Stimulated activated naive CD8-positive, alpha-beta T cell treated with anti-CD3 and anti-CD28 coated beads, Interleukin-15, Interleukin-2, amounts not matched to agents 100 ng/mL and 50 ng/mL, for 24 hours (primary cell): ENCODE measurements around the gene LRRC31.

ENCODE experiments used
- H3K27ac Mint-ChIP-seq: one replicate; pipeline ENCODE4 v1.8.0; 2021; ENCODE audit warnings: mild to moderate bottlenecking, mixed read lengths
- H3K27me3 Mint-ChIP-seq: one replicate; pipeline ENCODE4 v1.8.0; 2021; ENCODE audit warnings: mixed read lengths
- H3K36me3 Mint-ChIP-seq: one replicate; pipeline ENCODE4 v1.8.0; 2021; ENCODE audit warnings: low read depth, mixed read lengths
- H3K4me1 Mint-ChIP-seq: one replicate; pipeline ENCODE4 v1.8.0; 2021; ENCODE audit warnings: low read depth, mixed read lengths
- H3K4me3 Mint-ChIP-seq: one replicate; pipeline ENCODE4 v1.8.0; 2021; ENCODE audit warnings: mild to moderate bottlenecking, mixed read lengths
- H3K9me3 Mint-ChIP-seq: one replicate; pipeline ENCODE4 v1.8.0; 2021; ENCODE audit warnings: mixed read lengths

The LRRC31 gene

DNA sequence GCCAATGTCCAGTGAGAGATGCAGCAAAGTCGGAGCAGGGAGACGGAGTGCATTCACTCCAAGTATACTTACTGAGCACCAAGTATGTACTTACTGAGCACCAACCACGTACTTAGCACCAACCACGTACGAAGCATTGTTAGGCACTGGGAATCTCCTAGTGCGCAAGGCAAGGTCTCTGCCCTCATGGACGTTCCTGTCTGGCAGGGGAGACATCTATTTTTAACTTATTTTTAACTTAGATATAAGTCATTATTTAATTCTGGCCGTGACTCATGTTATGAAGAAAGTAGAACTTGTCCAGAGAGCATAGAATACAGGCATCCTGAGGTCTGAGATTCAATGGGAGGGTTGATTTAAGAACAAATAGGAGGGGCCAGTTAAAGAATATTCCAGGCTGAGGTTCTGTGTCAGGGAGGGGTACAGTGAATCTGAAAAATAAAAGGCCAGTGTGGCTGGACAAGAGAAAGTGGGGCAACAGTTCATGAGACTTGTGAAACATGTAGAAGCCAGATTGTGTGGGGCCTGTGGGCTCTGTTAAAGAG is 9.3 kb upstream of the LRRC31 start:
- peaks cover 3% of the 10 kb centered on the region for H3K4me1 Mint-ChIP-seq
- H3K4me3 Mint-ChIP-seq, result no peak overlapping the region
- no peaks in the 10 kb centered on the region for H3K36me3 Mint-ChIP-seq
- no peaks in the 10 kb centered on the region for H3K9me3 Mint-ChIP-seq
- H3K27ac Mint-ChIP-seq, result no peak overlapping the region
- H3K27me3 Mint-ChIP-seq, result no peaks in the 10 kb centered on the region

DNA sequence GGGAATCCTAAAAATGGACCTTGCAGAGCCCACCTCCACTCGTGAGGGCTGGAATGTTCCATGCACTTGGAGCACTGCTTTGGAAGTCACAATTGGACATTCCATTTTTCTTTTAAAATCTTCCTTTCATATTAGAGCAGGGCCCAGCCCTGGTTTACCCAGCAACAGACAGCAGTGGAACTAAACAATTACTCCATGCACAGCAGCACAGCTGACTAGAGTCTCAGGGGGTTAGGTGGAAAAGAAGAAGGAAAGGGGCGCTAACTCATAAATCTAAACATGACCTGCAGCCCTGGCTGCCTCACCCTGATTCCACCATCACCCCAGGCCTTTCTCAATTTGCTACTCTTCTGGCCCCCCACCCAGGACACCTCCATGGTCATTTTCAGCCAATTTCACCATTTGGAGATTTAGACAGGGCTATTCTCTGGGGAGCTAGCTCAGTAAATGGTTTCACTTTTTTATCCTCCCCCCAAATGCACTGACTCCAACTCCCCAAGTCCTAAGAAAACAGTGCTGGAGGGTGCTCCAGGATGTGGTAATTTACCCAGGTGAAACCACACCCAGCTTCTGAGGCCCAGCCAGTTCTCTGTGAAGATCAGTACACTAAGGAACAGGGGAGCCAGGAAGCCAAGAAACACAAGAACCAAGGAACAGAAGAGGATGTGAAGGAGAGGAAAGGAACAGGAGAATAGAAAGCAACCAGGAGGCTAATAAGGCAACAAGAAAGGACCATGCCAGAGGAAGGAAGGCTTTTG is 1.6 kb upstream of the LRRC31 start:
- Mint-ChIP-seq H3K27ac (no peak overlapping the region), H3K27me3 (no peaks in the 10 kb centered on the region), H3K9me3 (no peaks in the 10 kb centered on the region), H3K36me3 (no peaks in the 10 kb centered on the region), H3K4me1 (peaks cover 13% of the 10 kb centered on the region), H3K4me3 (no peak overlapping the region)

DNA sequence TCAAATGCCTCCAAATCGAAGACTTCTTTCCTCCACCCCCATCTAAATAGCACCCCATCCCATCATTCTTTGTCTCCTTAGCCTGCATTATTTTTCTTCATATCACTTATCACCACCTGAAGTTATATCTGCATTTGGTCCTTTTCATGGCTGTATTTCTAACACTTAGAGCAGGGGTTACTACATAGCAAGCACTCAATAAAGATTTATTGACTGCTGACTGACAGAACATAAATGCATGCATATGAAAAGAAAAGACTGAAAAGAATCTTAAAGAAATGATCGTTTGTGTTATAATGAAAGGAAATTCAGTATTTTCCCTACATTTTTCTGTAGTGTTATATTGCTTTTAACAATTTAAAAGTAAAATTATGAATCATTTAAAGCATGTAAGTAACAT is 1.4 kb downstream of the LRRC31 start:
- Mint-ChIP-seq H3K4me3 (no peak overlapping the region), H3K9me3 (no peaks in the 10 kb centered on the region), H3K4me1 (peaks cover 35% of the 10 kb centered on the region), H3K36me3 (no peaks in the 10 kb centered on the region), H3K27me3 (no peaks in the 10 kb centered on the region), H3K27ac (no peak overlapping the region)

DNA sequence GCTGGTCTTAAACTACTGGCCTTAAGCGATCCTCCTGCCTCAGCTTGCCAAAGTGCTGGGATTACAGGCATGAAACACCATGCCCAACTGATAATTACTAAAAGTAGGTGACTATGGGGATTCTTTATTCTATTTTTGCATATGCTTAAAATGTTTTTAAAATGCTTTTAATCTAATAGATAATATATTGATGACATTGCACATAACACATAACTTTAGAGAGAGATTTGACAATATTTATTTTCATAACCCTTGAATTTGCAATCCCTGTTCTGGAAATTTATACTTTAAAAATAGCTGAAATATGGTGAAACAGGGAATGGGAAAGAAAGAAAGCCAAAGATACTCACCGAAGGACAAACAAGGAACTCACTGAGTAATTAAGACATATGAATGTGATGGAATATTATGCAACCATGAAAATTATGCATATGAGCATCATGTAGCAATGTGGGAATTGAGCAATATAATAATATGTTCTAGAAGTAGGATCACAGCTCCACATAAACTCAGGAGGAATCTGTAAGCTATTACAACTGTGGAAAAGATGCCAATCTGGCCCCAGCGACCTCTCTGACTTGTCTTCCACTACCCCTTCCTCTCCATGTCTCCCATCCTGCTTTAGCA is 2.0 kb downstream of the LRRC31 start:
- H3K4me1 Mint-ChIP-seq, result peaks cover 37% of the 10 kb centered on the region

DNA sequence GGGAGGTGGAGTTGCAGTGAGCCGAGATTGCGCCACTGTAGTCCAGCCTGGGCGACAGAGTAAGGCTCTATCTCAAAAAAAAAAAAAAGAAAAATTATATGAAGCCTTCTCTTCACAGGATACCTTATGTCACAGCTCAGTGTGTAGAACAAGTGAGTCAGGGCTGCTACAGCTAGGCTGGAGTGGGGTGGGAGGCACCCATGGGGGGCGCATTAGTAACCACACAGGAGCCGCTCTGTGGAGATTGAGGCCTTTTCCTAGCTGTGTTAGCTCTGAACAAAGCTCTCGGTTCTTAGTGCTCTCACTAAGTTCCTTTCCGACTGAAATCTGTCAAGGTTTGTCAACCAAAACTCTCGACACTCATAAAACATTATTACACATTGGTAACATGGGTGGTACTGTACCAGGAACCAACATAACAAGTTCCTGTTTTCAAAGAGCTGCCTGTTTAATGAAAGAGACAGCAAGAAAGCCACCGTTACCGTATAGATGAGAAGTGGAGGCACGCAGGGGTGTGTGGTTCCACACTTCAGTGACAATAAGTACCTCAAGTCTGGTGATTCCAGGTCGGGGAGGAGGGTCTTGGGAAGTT is 4.5 kb downstream of the LRRC31 start:
- Mint-ChIP-seq H3K4me1 (peaks cover 25% of the 10 kb centered on the region), H3K4me3 (no peak overlapping the region), H3K9me3 (no peaks in the 10 kb centered on the region), H3K27me3 (no peaks in the 10 kb centered on the region), H3K36me3 (no peaks in the 10 kb centered on the region), H3K27ac (peak overlapping the region; percentile 5)

More for the DNA sequence above, 2.0 kb downstream of the LRRC31 start:
- H3K27me3 Mint-ChIP-seq, result no peaks in the 10 kb centered on the region
- H3K9me3 Mint-ChIP-seq, result no peaks in the 10 kb centered on the region
- no peaks in the 10 kb centered on the region for H3K36me3 Mint-ChIP-seq
- H3K27ac Mint-ChIP-seq, result no peak overlapping the region
- no peak overlapping the region for H3K4me3 Mint-ChIP-seq

DNA sequence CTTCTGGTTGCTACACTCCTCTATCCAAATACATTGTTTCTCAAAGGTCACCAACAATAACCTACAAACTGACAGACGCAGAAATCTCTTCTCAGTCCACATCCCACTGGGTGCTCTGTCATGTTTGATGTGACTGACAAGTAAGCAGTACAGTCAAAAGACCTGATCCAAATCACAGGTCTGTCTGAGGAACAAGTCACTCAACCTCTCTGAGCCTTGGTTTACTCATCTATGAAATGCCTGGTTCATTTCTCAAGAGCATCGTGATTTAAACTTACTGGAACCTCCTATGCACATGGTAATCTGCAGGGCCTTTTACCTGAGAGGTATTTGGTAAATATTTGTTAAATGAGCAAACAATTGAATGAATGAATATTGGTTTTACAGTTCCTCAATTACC is 5.5 kb downstream of the LRRC31 start:
- H3K27me3 Mint-ChIP-seq, result no peaks in the 10 kb centered on the region
- H3K27ac Mint-ChIP-seq, result no peak overlapping the region
- no peak overlapping the region for H3K4me3 Mint-ChIP-seq
- H3K4me1 Mint-ChIP-seq, result peaks cover 25% of the 10 kb centered on the region
- no peaks in the 10 kb centered on the region for H3K36me3 Mint-ChIP-seq
- H3K9me3 Mint-ChIP-seq, result no peaks in the 10 kb centered on the region

DNA sequence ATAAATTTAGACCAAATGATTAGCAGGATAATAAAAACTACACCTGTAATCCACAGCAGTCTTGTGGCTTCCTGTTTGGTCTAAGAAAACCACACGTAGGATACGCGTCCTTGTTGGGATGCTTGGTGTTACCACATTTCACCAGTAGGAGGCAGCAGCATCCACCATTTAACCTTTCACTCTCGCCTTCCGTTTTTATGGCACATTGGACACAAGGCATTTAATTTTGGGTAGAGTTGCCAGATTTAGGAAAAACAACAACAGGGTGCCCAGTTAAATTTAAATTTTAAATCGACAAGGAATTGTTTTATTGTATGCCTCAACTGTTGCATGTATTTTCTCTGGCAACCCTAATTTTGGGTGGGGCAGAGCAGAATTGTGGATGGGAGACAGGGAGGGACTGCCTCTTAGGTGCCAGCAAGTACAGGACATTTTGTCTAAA is 6.3 kb downstream of the LRRC31 start:
- H3K4me3 Mint-ChIP-seq, result no peak overlapping the region
- no peaks in the 10 kb centered on the region for H3K9me3 Mint-ChIP-seq
- H3K4me1 Mint-ChIP-seq, result peaks cover 25% of the 10 kb centered on the region
- H3K27ac Mint-ChIP-seq, result no peak overlapping the region
- H3K36me3 Mint-ChIP-seq, result no peaks in the 10 kb centered on the region
- peaks cover under 1% of the 10 kb centered on the region for H3K27me3 Mint-ChIP-seq

DNA sequence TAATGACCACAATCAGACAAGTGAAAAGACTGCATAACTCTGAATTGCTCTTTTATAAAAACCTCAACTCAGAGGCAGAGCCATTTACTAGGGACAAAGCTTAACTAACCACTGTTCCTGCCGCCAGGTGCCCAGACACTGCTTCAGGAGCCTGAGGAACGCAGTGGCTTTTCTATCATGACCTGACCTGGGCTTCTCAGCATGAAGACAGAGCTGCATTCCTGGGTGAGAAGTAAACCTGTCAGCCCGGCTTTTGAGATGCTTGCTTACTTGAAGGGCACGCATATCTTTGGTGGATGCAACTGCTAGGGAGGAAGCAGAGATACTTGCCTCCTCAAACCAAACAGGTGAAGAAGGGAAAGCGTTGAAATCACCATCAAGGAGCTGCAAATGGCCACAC is 7.9 kb downstream of the LRRC31 start:
- Mint-ChIP-seq H3K36me3 (no peaks in the 10 kb centered on the region), H3K27me3 (peaks cover 7% of the 10 kb centered on the region), H3K4me1 (peaks cover 25% of the 10 kb centered on the region), H3K9me3 (no peaks in the 10 kb centered on the region), H3K27ac (no peak overlapping the region), H3K4me3 (no peak overlapping the region)

DNA sequence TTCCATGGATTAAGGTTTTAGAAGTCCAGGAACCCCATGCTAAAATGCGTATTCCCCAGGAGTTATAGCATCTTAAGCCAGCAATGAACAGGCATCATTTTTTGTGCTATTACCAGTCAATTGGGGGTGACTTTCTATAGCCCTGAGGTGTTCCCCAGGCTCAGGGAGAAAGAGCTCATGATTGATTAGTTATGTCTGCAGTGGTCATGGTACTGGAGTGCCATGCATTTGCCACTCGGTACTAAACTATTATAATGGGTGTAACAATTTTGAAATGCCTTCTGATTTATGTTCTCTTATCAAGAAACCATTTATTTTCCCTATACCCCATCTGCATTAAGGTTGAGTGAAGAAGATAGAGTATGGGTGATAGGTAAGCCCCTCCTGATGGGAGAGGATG is 11.9 kb downstream of the LRRC31 start:
- H3K27me3 Mint-ChIP-seq, result peaks cover 15% of the 10 kb centered on the region
- no peaks in the 10 kb centered on the region for H3K9me3 Mint-ChIP-seq
- no peaks in the 10 kb centered on the region for H3K4me1 Mint-ChIP-seq
- H3K36me3 Mint-ChIP-seq, result no peaks in the 10 kb centered on the region
- no peak overlapping the region for H3K4me3 Mint-ChIP-seq
- H3K27ac Mint-ChIP-seq, result no peak overlapping the region

DNA sequence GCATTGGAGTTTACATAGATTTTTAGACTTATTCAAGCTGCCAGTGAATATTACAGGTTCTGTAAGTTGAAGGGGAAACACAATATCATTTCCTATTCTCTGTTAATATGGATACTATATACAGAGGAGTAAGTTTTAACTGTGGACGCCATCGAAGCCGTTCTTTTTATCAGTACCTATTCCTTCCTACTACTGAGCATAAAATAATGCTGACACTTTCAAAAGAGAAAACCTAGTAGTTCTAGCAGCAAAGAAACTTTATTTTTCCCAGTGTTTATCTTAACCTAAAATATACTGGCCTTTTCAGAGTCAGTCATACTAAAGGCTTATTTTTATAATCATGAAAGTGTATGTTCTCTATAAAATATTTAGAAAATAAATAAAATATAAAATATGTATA is 14.2 kb downstream of the LRRC31 start:
- H3K9me3 Mint-ChIP-seq, result no peaks in the 10 kb centered on the region
- H3K36me3 Mint-ChIP-seq, result no peaks in the 10 kb centered on the region
- H3K4me3 Mint-ChIP-seq, result no peak overlapping the region
- no peaks in the 10 kb centered on the region for H3K4me1 Mint-ChIP-seq
- peaks cover 15% of the 10 kb centered on the region for H3K27me3 Mint-ChIP-seq
- H3K27ac Mint-ChIP-seq, result no peak overlapping the region

DNA sequence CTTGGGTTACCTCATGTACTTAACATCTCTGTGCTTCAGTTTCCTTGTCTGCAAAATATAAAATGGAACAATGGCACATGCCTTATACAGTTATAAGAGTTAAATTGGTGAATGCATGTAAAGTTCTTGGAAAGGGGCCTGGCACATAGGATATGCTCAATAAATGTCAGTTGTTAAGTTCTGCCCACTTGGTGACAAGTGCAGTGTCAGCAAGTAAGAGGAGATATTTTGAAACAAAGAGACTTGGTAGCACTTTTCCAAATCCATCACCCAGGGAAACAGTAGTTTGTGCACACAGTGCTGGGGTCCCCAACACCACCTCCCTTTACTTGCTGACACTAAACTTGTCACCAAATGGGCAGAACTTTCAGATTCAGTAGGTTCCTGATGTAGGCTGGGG is 19.1 kb downstream of the LRRC31 start:
- Mint-ChIP-seq H3K9me3 (no peaks in the 10 kb centered on the region), H3K4me1 (peaks cover 3% of the 10 kb centered on the region), H3K27ac (no peak overlapping the region), H3K4me3 (no peak overlapping the region), H3K27me3 (no peaks in the 10 kb centered on the region), H3K36me3 (no peaks in the 10 kb centered on the region)

DNA sequence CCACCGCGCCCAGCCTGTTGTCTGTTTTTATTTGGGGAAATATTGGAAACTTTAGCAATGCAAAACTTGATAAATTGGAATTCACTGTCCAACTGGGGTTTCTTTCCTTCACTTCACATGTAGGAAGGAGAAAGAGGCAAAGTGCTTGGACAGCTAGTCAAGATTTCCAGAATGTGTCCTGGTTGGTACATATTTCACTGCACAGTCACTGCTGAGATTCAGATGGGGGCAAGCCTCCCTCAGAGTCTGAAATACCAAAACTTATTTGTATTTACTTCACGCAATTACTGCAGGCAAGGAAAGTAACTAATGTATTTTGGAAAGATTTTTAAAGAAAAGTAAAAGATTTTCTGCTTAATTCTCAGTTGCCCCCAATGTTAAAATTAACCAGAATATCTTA is 21.0 kb downstream of the LRRC31 start:
- H3K27ac Mint-ChIP-seq, result no peak overlapping the region
- H3K36me3 Mint-ChIP-seq, result no peaks in the 10 kb centered on the region
- H3K9me3 Mint-ChIP-seq, result no peaks in the 10 kb centered on the region
- H3K4me3 Mint-ChIP-seq, result no peak overlapping the region
- H3K27me3 Mint-ChIP-seq, result no peaks in the 10 kb centered on the region
- peaks cover 3% of the 10 kb centered on the region for H3K4me1 Mint-ChIP-seq

DNA sequence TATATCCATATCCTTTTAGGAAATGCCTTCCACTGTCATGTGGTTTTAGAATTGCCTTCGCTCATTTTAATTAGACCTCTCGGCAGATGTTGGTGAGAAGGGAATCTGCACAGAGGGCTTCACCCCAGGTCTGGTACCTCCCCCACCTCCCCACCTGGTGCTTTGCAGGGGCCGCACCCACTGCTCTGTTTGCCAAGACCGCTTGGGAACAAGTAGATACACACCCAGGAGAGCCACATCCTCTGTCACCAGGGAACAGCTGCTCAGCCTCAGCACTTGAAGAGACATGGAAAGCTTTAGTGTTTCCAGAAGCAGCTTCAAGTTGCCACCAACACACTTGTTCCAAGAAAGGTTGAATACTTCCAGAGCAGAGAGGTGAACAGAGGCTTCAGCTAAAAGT is 21.8 kb downstream of the LRRC31 start:
- no peak overlapping the region for H3K27ac Mint-ChIP-seq
- peaks cover 3% of the 10 kb centered on the region for H3K4me1 Mint-ChIP-seq
- H3K4me3 Mint-ChIP-seq, result no peak overlapping the region
- H3K36me3 Mint-ChIP-seq, result no peaks in the 10 kb centered on the region
- no peaks in the 10 kb centered on the region for H3K9me3 Mint-ChIP-seq
- H3K27me3 Mint-ChIP-seq, result no peaks in the 10 kb centered on the region

DNA sequence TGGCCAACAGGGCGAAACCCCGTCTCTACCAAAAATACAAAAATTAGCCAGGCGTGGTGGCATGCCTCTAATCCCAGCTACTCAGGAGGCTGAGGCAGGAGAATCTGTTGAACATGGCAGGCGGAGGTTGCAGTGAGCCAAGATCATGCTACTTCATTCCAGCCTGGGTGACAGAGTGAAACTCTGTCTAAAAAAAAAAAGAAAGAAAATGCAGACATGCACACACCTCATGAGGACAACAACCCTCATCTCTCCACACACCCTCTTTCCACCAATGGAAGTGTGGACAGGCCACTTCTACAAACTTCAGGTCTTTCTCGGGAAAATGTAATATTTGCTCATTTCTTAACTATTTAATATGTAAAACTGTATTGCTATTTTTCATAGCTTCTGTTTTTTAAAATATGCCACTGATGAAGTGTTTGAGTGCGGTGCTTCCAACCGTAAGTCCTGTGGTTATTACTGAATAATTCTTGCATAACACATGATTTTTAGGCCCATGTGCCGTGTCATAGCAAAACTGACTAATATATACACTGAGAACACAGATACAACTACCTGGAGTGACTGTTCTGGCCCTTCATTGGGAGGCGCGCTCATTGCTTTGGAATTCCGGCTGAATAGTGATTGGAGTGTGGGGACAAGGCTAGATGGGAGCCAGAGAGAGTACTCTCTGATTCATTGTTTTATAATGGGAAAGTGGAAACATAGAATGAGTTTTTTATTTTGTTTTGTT is 23.1 kb downstream of the LRRC31 start:
- no peak overlapping the region for H3K27ac Mint-ChIP-seq
- H3K27me3 Mint-ChIP-seq, result no peaks in the 10 kb centered on the region
- no peaks in the 10 kb centered on the region for H3K9me3 Mint-ChIP-seq
- H3K4me3 Mint-ChIP-seq, result no peak overlapping the region
- no peaks in the 10 kb centered on the region for H3K36me3 Mint-ChIP-seq
- peaks cover 3% of the 10 kb centered on the region for H3K4me1 Mint-ChIP-seq

DNA sequence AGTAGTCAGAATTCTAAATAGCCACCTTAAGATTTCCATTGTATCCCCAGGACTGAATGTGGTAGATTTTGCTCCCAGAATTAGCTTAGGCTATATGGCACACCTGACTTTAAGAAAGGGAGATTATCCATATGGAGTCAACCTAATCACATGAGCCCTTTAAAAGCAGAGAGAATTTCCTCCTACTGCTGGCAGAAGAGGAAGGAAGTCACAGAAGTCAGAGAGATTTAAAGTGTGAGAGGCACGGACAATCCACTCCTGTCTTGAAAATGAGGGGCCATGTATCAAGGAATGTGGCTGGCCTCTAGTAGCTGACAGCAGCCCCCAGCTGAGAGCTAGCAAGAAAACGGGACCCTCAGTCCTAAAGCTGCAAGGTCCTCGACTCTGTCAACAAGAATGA is 26.8 kb downstream of the LRRC31 start:
- H3K27ac Mint-ChIP-seq, result no peak overlapping the region
- no peaks in the 10 kb centered on the region for H3K9me3 Mint-ChIP-seq
- peaks cover 3% of the 10 kb centered on the region for H3K4me1 Mint-ChIP-seq
- peaks cover 3% of the 10 kb centered on the region for H3K27me3 Mint-ChIP-seq
- H3K36me3 Mint-ChIP-seq, result no peaks in the 10 kb centered on the region
- H3K4me3 Mint-ChIP-seq, result no peak overlapping the region
